Neural crest cell (in vitro differentiated cells): Measurements from ENCODE around the gene LYPD4. TPM values are rescaled to one million over a fixed set of nuclear protein-coding genes. Genes with fewer than 3 reads are reported as not detected.

Experiments
- DNase-seq: peaks from one replicate; pipeline ENCODE4 v3.0.0; 2021; ENCODE audit warnings: low read depth, mixed read lengths, low spot score
- H3K27ac Mint-ChIP-seq: one replicate; pipeline ENCODE4 v1.8.0; 2021; ENCODE audit warnings: mild to moderate bottlenecking, mixed read lengths; ENCODE audit not compliant: unreplicated experiment
- H3K27me3 Mint-ChIP-seq: 2 replicates; pipeline ENCODE4 v1.8.0; 2021; ENCODE audit warnings: low read depth, mild to moderate bottlenecking, mixed read lengths
- H3K36me3 Mint-ChIP-seq: 2 replicates; pipeline ENCODE4 v1.8.0; 2021; ENCODE audit warnings: low read depth, mild to moderate bottlenecking, mixed read lengths
- H3K4me1 Mint-ChIP-seq: 2 replicates; pipeline ENCODE4 v1.8.0; 2021; ENCODE audit warnings: mixed read lengths
- H3K4me3 Mint-ChIP-seq: one replicate; pipeline ENCODE4 v1.8.0; 2021; ENCODE audit warnings: mild to moderate bottlenecking, mixed read lengths
- H3K9me3 Mint-ChIP-seq: 2 replicates; pipeline ENCODE4 v1.8.0; 2021; ENCODE audit warnings: mixed read lengths
- CTCF ChIP-seq: fragments of 200-600 bp; sonication (generic); conservative IDR thresholded peaks from 2 replicates; pipeline ENCODE4 v1.5.0; 2021; ENCODE audit warnings: antibody characterized with exemption, mild to moderate bottlenecking
- total RNA-seq: library from RNA; stranded (reverse); gene quantifications from 2 replicates; pipeline ENCODE4 v1.2.1, GENCODE V29; 2021

Gene LYPD4
- total RNA-seq, 1 donor from 2014 or later, result not detected

GRCh38 chr19:41845051-41845590 is 638 bp upstream of the LYPD4 start:
- Mint-ChIP-seq H3K36me3 (no peaks in the 10 kb centered on the region), H3K27me3 (peaks cover 84% of the 10 kb centered on the region)

DNA sequence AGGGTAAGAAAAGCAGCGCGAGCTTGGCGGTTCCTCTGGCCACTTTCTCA is 343 bp upstream of the LYPD4 start, which contains the start of gene DMRTC2:
DMRTC2 (plus strand) TSS at position 42 of the 50 bp plus-strand sequence. CDS start 2,387 bp downstream, outside the sequence.
- Mint-ChIP-seq H3K4me1 (no peaks in the 10 kb centered on the region), H3K36me3 (no peaks in the 10 kb centered on the region), H3K9me3 (no peaks in the 10 kb centered on the region), H3K4me3 (no peak within 1 kb of the TSS), H3K27ac (no peak within 1 kb of the TSS), H3K27me3 (peaks cover 84% of the 10 kb centered on the region)
- no peak for TF ChIP-seq CTCF
- no peak for DNase-seq

More at GRCh38 chr19:41845051-41845590, 638 bp upstream of the LYPD4 start:
- H3K4me3 Mint-ChIP-seq, result no peak overlapping the region
- H3K4me1 Mint-ChIP-seq, result no peaks in the 10 kb centered on the region
- H3K9me3 Mint-ChIP-seq, result no peaks in the 10 kb centered on the region
- H3K27ac Mint-ChIP-seq, result no peak overlapping the region
- DNase-seq, result no peak
- TF ChIP-seq CTCF, result no peak

DNA sequence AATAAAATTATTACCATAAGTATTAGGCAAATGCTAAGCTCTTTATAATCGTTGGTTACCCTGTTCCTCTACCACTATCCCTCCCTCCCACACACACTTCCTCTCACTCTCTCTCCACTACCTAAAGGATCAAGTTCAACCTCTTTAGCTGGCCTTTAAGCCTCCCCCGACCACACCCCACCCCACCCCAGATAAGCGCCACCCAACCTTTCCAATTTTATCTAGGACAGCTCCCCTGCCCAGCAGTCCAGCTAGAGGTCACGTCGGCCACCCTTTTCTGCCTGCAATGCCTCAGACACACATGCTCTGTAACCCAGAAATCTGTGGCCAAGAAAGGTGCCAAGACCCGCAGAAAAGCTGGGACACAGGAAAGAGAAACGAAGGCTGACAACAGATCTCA is 1.1 kb downstream of the LYPD4 start:
- Mint-ChIP-seq H3K4me3 (no peak overlapping the region), H3K4me1 (no peaks in the 10 kb centered on the region), H3K27me3 (peaks cover 82% of the 10 kb centered on the region), H3K27ac (no peak overlapping the region), H3K36me3 (no peaks in the 10 kb centered on the region), H3K9me3 (no peaks in the 10 kb centered on the region)
- TF ChIP-seq CTCF, result no peak
- no peak for DNase-seq

DNA sequence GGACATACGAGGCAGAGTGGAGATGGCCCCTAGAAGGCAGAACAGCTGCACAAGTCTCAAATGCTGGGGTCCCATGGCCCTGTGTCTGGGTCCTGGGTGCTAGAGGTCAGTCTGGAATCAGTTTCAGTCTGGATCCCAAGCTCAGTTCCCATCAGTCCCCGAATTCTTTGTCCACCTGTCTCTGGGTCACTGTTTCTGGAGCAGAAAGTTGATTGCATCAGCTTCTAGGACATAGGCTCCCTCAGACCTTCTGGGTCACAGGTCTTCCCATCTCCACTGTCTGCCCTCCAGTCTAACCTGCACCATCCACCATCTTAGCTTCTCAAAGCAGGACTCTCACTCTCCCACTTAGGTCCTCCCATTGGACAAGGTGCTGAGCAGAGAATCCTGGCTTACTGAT is 5.3 kb downstream of the LYPD4 start:
- Mint-ChIP-seq H3K27ac (no peak overlapping the region), H3K27me3 (peaks cover 87% of the 10 kb centered on the region), H3K36me3 (no peaks in the 10 kb centered on the region), H3K9me3 (no peaks in the 10 kb centered on the region), H3K4me1 (no peaks in the 10 kb centered on the region), H3K4me3 (no peak overlapping the region)
- no peak for TF ChIP-seq CTCF
- DNase-seq, result no peak

DNA sequence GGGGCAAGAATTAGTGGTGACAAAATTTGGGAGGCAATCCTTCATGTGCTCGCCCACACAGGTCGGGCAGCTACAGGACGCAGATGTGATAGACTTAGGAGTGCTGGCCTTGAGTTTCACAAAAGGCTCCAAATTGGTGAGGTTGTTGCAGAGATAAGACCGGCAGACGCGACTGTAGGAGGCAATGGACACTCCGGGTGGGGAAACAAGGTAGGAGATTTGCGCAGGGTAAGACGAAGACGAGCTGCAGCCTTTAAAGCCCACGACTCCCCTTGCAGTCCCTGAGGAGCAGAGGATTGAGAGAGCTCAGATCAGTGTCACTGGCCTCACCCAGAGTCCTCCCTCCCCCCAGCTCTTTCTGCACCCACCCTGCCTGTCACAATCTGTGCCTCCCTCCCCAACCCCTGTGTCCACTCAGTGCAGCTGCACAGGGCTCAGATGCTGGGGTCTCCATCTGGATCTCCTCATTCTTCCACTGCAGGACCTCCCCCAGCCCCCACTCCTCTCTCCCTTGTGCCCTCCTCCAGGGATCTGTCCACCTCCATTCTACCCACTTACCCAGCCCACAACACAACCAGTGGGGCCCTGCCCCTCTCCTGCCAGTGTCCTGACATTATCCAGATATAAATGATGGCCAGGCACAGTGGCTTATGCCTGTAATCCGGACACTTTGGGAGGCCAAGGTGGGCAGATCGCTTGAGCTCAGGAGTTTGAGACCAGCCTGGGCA is 6.3 kb downstream of the LYPD4 start:
- TF ChIP-seq CTCF, result no peak
- Mint-ChIP-seq H3K27ac (peak overlapping the region; percentile 27), H3K9me3 (no peaks in the 10 kb centered on the region)

More for the DNA sequence above, 6.3 kb downstream of the LYPD4 start:
- H3K27me3 Mint-ChIP-seq, result peaks cover 79% of the 10 kb centered on the region
- DNase-seq, result no peak
- no peaks in the 10 kb centered on the region for H3K36me3 Mint-ChIP-seq
- H3K4me1 Mint-ChIP-seq, result no peaks in the 10 kb centered on the region
- H3K4me3 Mint-ChIP-seq, result no peak overlapping the region
